Stimulated activated naive B cell treated with anti-CD40 and anti-IgM and Interleukin-4, amounts not matched to agents 10 μg/mL and 1 μg/mL and 100 μg/mL, for 72 hours (primary cell): Measurements from ENCODE around the gene CISTR.
"Not testable (repeated sequence)": the region's sequence is repeated elsewhere in the genome, so short reads cannot be mapped to it uniquely, and the experiment has no call there.

Experiments
- ATAC-seq, 2 donors: fragments of 150-1000 bp; cut with Tn5 transposase; replicated peaks; 2 replicates each; pipeline ENCODE4 v1.10.0; 2021; ENCODE audit warnings: moderate library complexity in 1 of 2
- DNase-seq: peaks from one replicate; pipeline ENCODE4 v3.0.0; 2021
- H3K27ac Mint-ChIP-seq: one replicate; pipeline ENCODE4 v1.8.0; 2022; ENCODE audit warnings: mild to moderate bottlenecking, mixed read lengths
- H3K27me3 Mint-ChIP-seq, 2 donors: one replicate each; pipeline ENCODE4 v1.8.0; 2022; ENCODE audit warnings: mixed read lengths in 2 of 2
- H3K36me3 Mint-ChIP-seq, 2 donors: one replicate each; pipeline ENCODE4 v1.8.0; 2022; ENCODE audit warnings: mixed read lengths in 2 of 2, mild to moderate bottlenecking in 1 of 2
- H3K4me1 Mint-ChIP-seq, 2 donors: one replicate each; pipeline ENCODE4 v1.8.0; 2022; ENCODE audit warnings: mixed read lengths in 2 of 2, mild to moderate bottlenecking in 1 of 2
- H3K4me3 Mint-ChIP-seq, 2 donors: one replicate each; pipeline ENCODE4 v1.8.0; 2022; ENCODE audit warnings: mild to moderate bottlenecking in 2 of 2, mixed read lengths in 2 of 2, moderate library complexity in 1 of 2
- H3K9me3 Mint-ChIP-seq, 2 donors: one replicate each; pipeline ENCODE4 v1.8.0; 2022; ENCODE audit warnings: mixed read lengths in 2 of 2, mild to moderate bottlenecking in 1 of 2

Gene CISTR

GRCh38 chr12:53728206-53728605, 23.6 kb downstream of the CISTR start:
- peak overlapping the region; percentile 91 for H3K27ac Mint-ChIP-seq
- peak overlapping the region; percentile 4 to 93 for H3K4me3 Mint-ChIP-seq

GRCh38 chr12:53727310-53728041, 24.3 kb downstream of the CISTR start, which contains the start of gene CALCOCO1:
TSS of gene CALCOCO1 (minus strand) at chr12:53727452. CDS start at chr12:53725242, 2,210 bp downstream.
- Mint-ChIP-seq H3K4me3 (peak within 1 kb of the TSS; percentile 91 to 93), H3K4me1 (peaks cover 15 to 28% of the 10 kb centered on the region in 2 donors), H3K27ac (peak within 1 kb of the TSS; percentile 91), H3K9me3 (no peaks in the 10 kb centered on the region), H3K27me3 (no peaks in the 10 kb centered on the region), H3K36me3 (peaks cover 7 to 21% of the 10 kb centered on the region in 2 donors)
- DNase-seq (peak; percentile 95), ATAC-seq (peak; percentile 98 to 99)

More at GRCh38 chr12:53728206-53728605, 23.6 kb downstream of the CISTR start:
- H3K27me3 Mint-ChIP-seq: peaks cover 5 to 6% of the 10 kb centered on the region in 2 donors
- DNase-seq: no peak
- H3K9me3 Mint-ChIP-seq: no peaks in the 10 kb centered on the region
- H3K4me1 Mint-ChIP-seq: peaks cover 15 to 28% of the 10 kb centered on the region in 2 donors
- no peak for ATAC-seq
- peaks cover 5 to 16% of the 10 kb centered on the region in 2 donors for H3K36me3 Mint-ChIP-seq

GRCh38 chr12:53726946-53727309, 24.9 kb downstream of the CISTR start:
- peaks cover 15 to 28% of the 10 kb centered on the region in 2 donors for H3K4me1 Mint-ChIP-seq
- H3K27me3 Mint-ChIP-seq: no peaks in the 10 kb centered on the region
- H3K36me3 Mint-ChIP-seq: peaks cover 7 to 22% of the 10 kb centered on the region in 2 donors
- DNase-seq: no peak
- H3K4me3 Mint-ChIP-seq: peak overlapping the region; percentile 91 to 93
- peak in 1 of 2 donors; percentile 4 for ATAC-seq
- peak overlapping the region; percentile 82 for H3K27ac Mint-ChIP-seq
- H3K9me3 Mint-ChIP-seq: no peaks in the 10 kb centered on the region

- no peak for ATAC-seq
- peak overlapping the region; percentile 91 to 93 for H3K4me3 Mint-ChIP-seq
- H3K27ac Mint-ChIP-seq: peak overlapping the region; percentile 52
- H3K4me1 Mint-ChIP-seq: peaks cover 15 to 28% of the 10 kb centered on the region in 2 donors
- H3K9me3 Mint-ChIP-seq: no peaks in the 10 kb centered on the region
- DNase-seq: no peak
- peaks cover 7 to 27% of the 10 kb centered on the region in 2 donors for H3K36me3 Mint-ChIP-seq
- H3K27me3 Mint-ChIP-seq: no peaks in the 10 kb centered on the region
Measured at GRCh38 chr12:53726341-53726740, 25.4 kb downstream of the CISTR start.

- DNase-seq (no peak), ATAC-seq (no peak)
- H3K4me1 Mint-ChIP-seq: peaks cover 15 to 28% of the 10 kb centered on the region in 2 donors
- peaks cover 7 to 32% of the 10 kb centered on the region in 2 donors for H3K36me3 Mint-ChIP-seq
- no peaks in the 10 kb centered on the region for H3K9me3 Mint-ChIP-seq
- no peaks in the 10 kb centered on the region for H3K27me3 Mint-ChIP-seq
- H3K4me3 Mint-ChIP-seq: peak overlapping the region in 1 of 2 donors; percentile 91
- H3K27ac Mint-ChIP-seq: peak overlapping the region; percentile 32
Measured at GRCh38 chr12:53725824-53726223, 26.0 kb downstream of the CISTR start.

- H3K27me3 Mint-ChIP-seq: no peaks in the 10 kb centered on the region
- peaks cover 13 to 23% of the 10 kb centered on the region in 2 donors for H3K4me1 Mint-ChIP-seq
- peaks cover 15 to 42% of the 10 kb centered on the region in 2 donors for H3K36me3 Mint-ChIP-seq
- H3K4me3 Mint-ChIP-seq: no peak overlapping the region
- H3K27ac Mint-ChIP-seq: no peak overlapping the region
- DNase-seq (no peak), ATAC-seq (no peak)
- H3K9me3 Mint-ChIP-seq: no peaks in the 10 kb centered on the region
Measured at GRCh38 chr12:53722450-53723041, 29.2 kb downstream of the CISTR start.

- ATAC-seq (no peak), DNase-seq (no peak)
- Mint-ChIP-seq H3K9me3 (no peaks in the 10 kb centered on the region), H3K4me3 (no peak overlapping the region), H3K27me3 (no peaks in the 10 kb centered on the region), H3K36me3 (peaks cover 23 to 54% of the 10 kb centered on the region in 2 donors), H3K27ac (no peak overlapping the region), H3K4me1 (peaks cover 2 to 7% of the 10 kb centered on the region in 2 donors)
Measured at GRCh38 chr12:53720946-53721345, 30.8 kb downstream of the CISTR start.

- no peak overlapping the region for H3K4me3 Mint-ChIP-seq
- H3K9me3 Mint-ChIP-seq: no peaks in the 10 kb centered on the region
- peak overlapping the region; percentile 15 for H3K27ac Mint-ChIP-seq
- DNase-seq (no peak), ATAC-seq (no peak)
- peaks cover 26 to 58% of the 10 kb centered on the region in 2 donors for H3K36me3 Mint-ChIP-seq
- no peaks in the 10 kb centered on the region for H3K27me3 Mint-ChIP-seq
- no peaks in the 10 kb centered on the region for H3K4me1 Mint-ChIP-seq
Measured at GRCh38 chr12:53719649-53720048, 32.1 kb downstream of the CISTR start.

- not testable (repeated sequence) for H3K9me3 Mint-ChIP-seq, DNase-seq, H3K4me1 Mint-ChIP-seq, H3K27me3 Mint-ChIP-seq, H3K27ac Mint-ChIP-seq, ATAC-seq, H3K4me3 Mint-ChIP-seq
- H3K36me3 Mint-ChIP-seq: peaks cover 30 to 55% of the 10 kb centered on the region in 2 donors
Measured at GRCh38 chr12:53718567-53718966, 33.2 kb downstream of the CISTR start.

GRCh38 chr12:53717319-53717718, 34.5 kb downstream of the CISTR start:
- ATAC-seq (no peak), DNase-seq (no peak)
- Mint-ChIP-seq H3K27me3 (no peaks in the 10 kb centered on the region), H3K9me3 (no peaks in the 10 kb centered on the region), H3K4me1 (no peaks in the 10 kb centered on the region), H3K4me3 (no peak overlapping the region), H3K27ac (no peak overlapping the region), H3K36me3 (peaks cover 30 to 54% of the 10 kb centered on the region in 2 donors)

GRCh38 chr12:53714004-53714403, 37.8 kb downstream of the CISTR start:
- Mint-ChIP-seq H3K27ac (no peak overlapping the region), H3K27me3 (no peaks in the 10 kb centered on the region), H3K4me3 (no peak overlapping the region), H3K36me3 (peaks cover 24 to 39% of the 10 kb centered on the region in 2 donors), H3K4me1 (peaks cover 7 to 9% of the 10 kb centered on the region in 2 donors), H3K9me3 (no peaks in the 10 kb centered on the region)
- no peak for DNase-seq
- ATAC-seq: no peak

GRCh38 chr12:53713516-53713915, 38.3 kb downstream of the CISTR start:
- ATAC-seq (no peak), DNase-seq (no peak)
- Mint-ChIP-seq H3K4me1 (peaks cover 7 to 9% of the 10 kb centered on the region in 2 donors), H3K9me3 (no peaks in the 10 kb centered on the region), H3K4me3 (no peak overlapping the region), H3K27me3 (no peaks in the 10 kb centered on the region), H3K36me3 (peaks cover 24 to 39% of the 10 kb centered on the region in 2 donors), H3K27ac (peak overlapping the region; percentile 87)

GRCh38 chr12:53712059-53712643, 39.6 kb downstream of the CISTR start:
- Mint-ChIP-seq H3K27me3 (peaks cover 5 to 6% of the 10 kb centered on the region in 2 donors), H3K4me1 (peaks cover 7 to 9% of the 10 kb centered on the region in 2 donors)
- no peak for ATAC-seq

GRCh38 chr12:53710091-53710490, 41.7 kb downstream of the CISTR start:
- ATAC-seq (no peak), DNase-seq (no peak)
- H3K4me1 Mint-ChIP-seq: peaks cover 7 to 9% of the 10 kb centered on the region in 2 donors
- peaks cover 13 to 22% of the 10 kb centered on the region in 2 donors for H3K36me3 Mint-ChIP-seq
- H3K9me3 Mint-ChIP-seq: no peaks in the 10 kb centered on the region
- H3K27me3 Mint-ChIP-seq: peaks cover 17 to 23% of the 10 kb centered on the region in 2 donors
- no peak overlapping the region for H3K4me3 Mint-ChIP-seq
- no peak overlapping the region for H3K27ac Mint-ChIP-seq

More at GRCh38 chr12:53712059-53712643, 39.6 kb downstream of the CISTR start:
- no peaks in the 10 kb centered on the region for H3K9me3 Mint-ChIP-seq
- no peak overlapping the region for H3K27ac Mint-ChIP-seq
- no peak overlapping the region for H3K4me3 Mint-ChIP-seq
- H3K36me3 Mint-ChIP-seq: peaks cover 24 to 35% of the 10 kb centered on the region in 2 donors
- no peak for DNase-seq
